ENCODE measurements around the gene PPM1L.

Gene PPM1L

GRCh38 chr3:160804762-160805161 is 48.7 kb downstream of the PPM1L start:
- DNase-seq (ENCODE audit: insufficient read length, low spot score) (no peak), FAIRE-seq (no peak)

GRCh38 chr3:160806094-160806493 is 50.1 kb downstream of the PPM1L start:
- no peak for DNase-seq (ENCODE audit: insufficient read length, low spot score)
- FAIRE-seq: no peak

- FAIRE-seq (no peak), DNase-seq (ENCODE audit: insufficient read length, low spot score) (no peak)
These were observed 50.7 kb downstream of the PPM1L start for GRCh38 chr3:160806686-160807085.

- no peak for DNase-seq (ENCODE audit: insufficient read length, low spot score)
- FAIRE-seq: no peak
These were observed 52.8 kb downstream of the PPM1L start for GRCh38 chr3:160808838-160809237.

GRCh38 chr3:160809453-160809852 is 53.4 kb downstream of the PPM1L start:
- no peak for FAIRE-seq
- DNase-seq (ENCODE audit: insufficient read length, low spot score): no peak

- DNase-seq (ENCODE audit: insufficient read length, low spot score): no peak
- no peak for FAIRE-seq
These were observed 54.6 kb downstream of the PPM1L start for GRCh38 chr3:160810362-160811236.

GRCh38 chr3:160811237-160811548 is 55.2 kb downstream of the PPM1L start:
- DNase-seq (ENCODE audit: insufficient read length, low spot score) (no peak), FAIRE-seq (no peak)

GRCh38 chr3:160812304-160812703 is 56.3 kb downstream of the PPM1L start:
- FAIRE-seq: no peak
- DNase-seq (ENCODE audit: insufficient read length, low spot score): no peak

- FAIRE-seq: no peak
- DNase-seq (ENCODE audit: insufficient read length, low spot score): no peak
These were observed 59.2 kb downstream of the PPM1L start for GRCh38 chr3:160815280-160815679.

- no peak for DNase-seq (ENCODE audit: insufficient read length, low spot score)
- no peak for FAIRE-seq
These were observed 64.0 kb downstream of the PPM1L start for GRCh38 chr3:160820022-160820421.

- no peak for FAIRE-seq
- DNase-seq (ENCODE audit: insufficient read length, low spot score): no peak
These were observed 64.4 kb downstream of the PPM1L start for GRCh38 chr3:160820430-160820829.

- no peak for FAIRE-seq
- DNase-seq (ENCODE audit: insufficient read length, low spot score): no peak
These were observed 66.9 kb downstream of the PPM1L start for GRCh38 chr3:160822936-160823335.

- no peak for DNase-seq (ENCODE audit: insufficient read length, low spot score)
- FAIRE-seq: no peak
These were observed 69.3 kb downstream of the PPM1L start for GRCh38 chr3:160825311-160825800.

- no peak for FAIRE-seq
- DNase-seq (ENCODE audit: insufficient read length, low spot score): no peak
These were observed 70.4 kb downstream of the PPM1L start for GRCh38 chr3:160826408-160826807.

- no peak for FAIRE-seq
- no peak for DNase-seq (ENCODE audit: insufficient read length, low spot score)
These were observed 71.0 kb downstream of the PPM1L start for GRCh38 chr3:160826991-160827390.

GRCh38 chr3:160827516-160827915 is 71.5 kb downstream of the PPM1L start:
- FAIRE-seq (no peak), DNase-seq (ENCODE audit: insufficient read length, low spot score) (no peak)

GRCh38 chr3:160828880-160829279 is 72.8 kb downstream of the PPM1L start:
- FAIRE-seq (no peak), DNase-seq (ENCODE audit: insufficient read length, low spot score) (no peak)

- FAIRE-seq: no peak
- no peak for DNase-seq (ENCODE audit: insufficient read length, low spot score)
These were observed 73.5 kb downstream of the PPM1L start for GRCh38 chr3:160829486-160830009.

- DNase-seq (ENCODE audit: insufficient read length, low spot score) (no peak), FAIRE-seq (no peak)
These were observed 74.8 kb downstream of the PPM1L start for GRCh38 chr3:160830796-160831195.

- FAIRE-seq (no peak), DNase-seq (ENCODE audit: insufficient read length, low spot score) (no peak)
These were observed 75.4 kb downstream of the PPM1L start for GRCh38 chr3:160831401-160831800.

GRCh38 chr3:160837394-160837980 is 81.5 kb downstream of the PPM1L start:
- FAIRE-seq: no peak
- DNase-seq (ENCODE audit: insufficient read length, low spot score): no peak

GRCh38 chr3:160840590-160840989 is 84.6 kb downstream of the PPM1L start:
- no peak for FAIRE-seq
- no peak for DNase-seq (ENCODE audit: insufficient read length, low spot score)
